ENCODE data around the gene PRAC2.
A peak's percentile ranks its signal among the peaks of the same experiment; 100 is the strongest.

PRAC2 gene

GRCh38 chr17:48725288-48726064 is 2.5 kb downstream of the PRAC2 start:
- TF ChIP-seq POLR2A (IDR thresholded peaks at IDR 0.05; ENCODE audit: low read length) (no peak), GATA1 (IDR thresholded peaks at IDR 0.05; ENCODE audit: low read depth, low read length) (no peak)
- no peak for DNase-seq

GRCh38 chr17:48726114-48726915 is 3.3 kb downstream of the PRAC2 start:
- no peak for DNase-seq
- no peak for TF ChIP-seq POLR2A (IDR thresholded peaks at IDR 0.05; ENCODE audit: low read length)
- TF ChIP-seq GATA1 (IDR thresholded peaks at IDR 0.05; ENCODE audit: low read depth, low read length) = no peak

- TF ChIP-seq POLR2A (IDR thresholded peaks at IDR 0.05; ENCODE audit: low read length) = no peak
- TF ChIP-seq GATA1 (IDR thresholded peaks at IDR 0.05; ENCODE audit: low read depth, low read length) = no peak
- no peak for DNase-seq
Observed at GRCh38 chr17:48726916-48727286, 3.9 kb downstream of the PRAC2 start.

- no peak for DNase-seq
- TF ChIP-seq POLR2A (IDR thresholded peaks at IDR 0.05; ENCODE audit: low read length) = no peak
- TF ChIP-seq GATA1 (IDR thresholded peaks at IDR 0.05; ENCODE audit: low read depth, low read length) = no peak
Observed at GRCh38 chr17:48727415-48728175, 4.6 kb downstream of the PRAC2 start.

- DNase-seq = peak in 1 of 2 experiments; percentile 7
- TF ChIP-seq GATA1 (IDR thresholded peaks at IDR 0.05; ENCODE audit: low read depth, low read length) = no peak
- no peak for TF ChIP-seq POLR2A (IDR thresholded peaks at IDR 0.05; ENCODE audit: low read length)
Observed at GRCh38 chr17:48728232-48729231, 5.5 kb downstream of the PRAC2 start, which contains the start of gene HOXB13. TSS of gene HOXB13 (minus strand) at chr17:48728750. CDS start at chr17:48728593, 157 bp downstream.

- TF ChIP-seq POLR2A (IDR thresholded peaks at IDR 0.05; ENCODE audit: low read length) = no peak
- no peak for TF ChIP-seq GATA1 (IDR thresholded peaks at IDR 0.05; ENCODE audit: low read depth, low read length)
- DNase-seq = no peak
Observed at GRCh38 chr17:48729335-48730239, 6.6 kb downstream of the PRAC2 start.

GRCh38 chr17:48730240-48730550 is 7.2 kb downstream of the PRAC2 start:
- no peak for DNase-seq
- no peak for TF ChIP-seq POLR2A (IDR thresholded peaks at IDR 0.05; ENCODE audit: low read length)
- no peak for TF ChIP-seq GATA1 (IDR thresholded peaks at IDR 0.05; ENCODE audit: low read depth, low read length)

GRCh38 chr17:48731355-48731754 is 8.4 kb downstream of the PRAC2 start:
- no peak for DNase-seq
- TF ChIP-seq POLR2A (IDR thresholded peaks at IDR 0.05; ENCODE audit: low read length) = no peak
- TF ChIP-seq GATA1 (IDR thresholded peaks at IDR 0.05; ENCODE audit: low read depth, low read length) = no peak

- no peak for DNase-seq
- no peak for TF ChIP-seq POLR2A (IDR thresholded peaks at IDR 0.05; ENCODE audit: low read length)
- TF ChIP-seq GATA1 (IDR thresholded peaks at IDR 0.05; ENCODE audit: low read depth, low read length) = no peak
Observed at GRCh38 chr17:48732688-48733629, 10.0 kb downstream of the PRAC2 start.

- TF ChIP-seq GATA1 (IDR thresholded peaks at IDR 0.05; ENCODE audit: low read depth, low read length) = no peak
- TF ChIP-seq POLR2A (IDR thresholded peaks at IDR 0.05; ENCODE audit: low read length) = no peak
- DNase-seq = no peak
Observed at GRCh38 chr17:48733632-48734328, 10.8 kb downstream of the PRAC2 start.
